Neuron (in vitro differentiated cells): Measurements from ENCODE around the gene TRPV5.

Source experiments
- H2AFZ ChIP-seq: one replicate; pipeline ENCODE4 v1.6.1; 2013; ENCODE audit warnings: low read depth, mild to moderate bottlenecking, inconsistent platforms, low read length, moderate library complexity
- H3K27me3 ChIP-seq: one replicate; pipeline ENCODE4 v1.6.1; 2013; ENCODE audit warnings: low read length; ENCODE audit not compliant: insufficient read depth
- H3K36me3 ChIP-seq: one replicate; pipeline ENCODE4 v1.6.1; 2013; ENCODE audit warnings: low read length; ENCODE audit not compliant: insufficient read depth
- H3K4me1 ChIP-seq: one replicate; pipeline ENCODE4 v1.6.1; 2013; ENCODE audit warnings: low read length; ENCODE audit not compliant: insufficient read depth
- H3K4me3 ChIP-seq: 2 replicates; pipeline ENCODE4 v1.5.1; 2013; ENCODE audit warnings: mild to moderate bottlenecking, low read length, moderate library complexity
- H3K9me3 ChIP-seq: one replicate; pipeline ENCODE4 v1.6.1; 2013; ENCODE audit warnings: low read length

The TRPV5 gene

GRCh38 chr7:142956951-142957623, 23.5 kb upstream of the TRPV5 start:
- Histone ChIP-seq H3K36me3 (no peaks in the 10 kb centered on the region), H3K4me3 (no peak overlapping the region), H2AFZ (no peak overlapping the region), H3K9me3 (no peaks in the 10 kb centered on the region), H3K4me1 (no peaks in the 10 kb centered on the region), H3K27me3 (no peaks in the 10 kb centered on the region)

GRCh38 chr7:142954680-142955268, 21.2 kb upstream of the TRPV5 start:
- Histone ChIP-seq H2AFZ (no peak overlapping the region), H3K4me1 (no peaks in the 10 kb centered on the region), H3K27me3 (no peaks in the 10 kb centered on the region), H3K36me3 (no peaks in the 10 kb centered on the region), H3K9me3 (no peaks in the 10 kb centered on the region), H3K4me3 (no peak overlapping the region)

- no peaks in the 10 kb centered on the region for H3K4me1 ChIP-seq
- H3K9me3 ChIP-seq, result no peaks in the 10 kb centered on the region
- no peak overlapping the region for H3K4me3 ChIP-seq
- no peaks in the 10 kb centered on the region for H3K27me3 ChIP-seq
- no peaks in the 10 kb centered on the region for H3K36me3 ChIP-seq
- H2AFZ ChIP-seq, result no peak overlapping the region
These were observed 16.7 kb upstream of the TRPV5 start for GRCh38 chr7:142950235-142950634.

GRCh38 chr7:142948603-142949002, 15.1 kb upstream of the TRPV5 start:
- H3K9me3 ChIP-seq, result no peaks in the 10 kb centered on the region
- no peak overlapping the region for H3K4me3 ChIP-seq
- H2AFZ ChIP-seq, result no peak overlapping the region
- no peaks in the 10 kb centered on the region for H3K36me3 ChIP-seq
- no peaks in the 10 kb centered on the region for H3K27me3 ChIP-seq
- H3K4me1 ChIP-seq, result no peaks in the 10 kb centered on the region

- Histone ChIP-seq H3K36me3 (no peaks in the 10 kb centered on the region), H2AFZ (no peak overlapping the region), H3K4me3 (no peak overlapping the region), H3K9me3 (no peaks in the 10 kb centered on the region), H3K27me3 (no peaks in the 10 kb centered on the region), H3K4me1 (no peaks in the 10 kb centered on the region)
These were observed 11.5 kb upstream of the TRPV5 start for GRCh38 chr7:142945001-142945400.

- Histone ChIP-seq H3K9me3 (no peaks in the 10 kb centered on the region), H3K4me1 (no peaks in the 10 kb centered on the region), H3K27me3 (no peaks in the 10 kb centered on the region), H3K4me3 (no peak overlapping the region), H3K36me3 (no peaks in the 10 kb centered on the region), H2AFZ (no peak overlapping the region)
These were observed 10.2 kb upstream of the TRPV5 start for GRCh38 chr7:142943706-142944268.

- no peaks in the 10 kb centered on the region for H3K9me3 ChIP-seq
- H3K36me3 ChIP-seq, result no peaks in the 10 kb centered on the region
- no peak overlapping the region for H2AFZ ChIP-seq
- no peak overlapping the region for H3K4me3 ChIP-seq
- H3K27me3 ChIP-seq, result no peaks in the 10 kb centered on the region
- H3K4me1 ChIP-seq, result no peaks in the 10 kb centered on the region
These were observed 9.2 kb upstream of the TRPV5 start for GRCh38 chr7:142942746-142943145.

- H3K27me3 ChIP-seq, result no peaks in the 10 kb centered on the region
- no peak overlapping the region for H3K4me3 ChIP-seq
- no peak overlapping the region for H2AFZ ChIP-seq
- H3K4me1 ChIP-seq, result no peaks in the 10 kb centered on the region
- H3K36me3 ChIP-seq, result no peaks in the 10 kb centered on the region
- no peaks in the 10 kb centered on the region for H3K9me3 ChIP-seq
These were observed 8.0 kb upstream of the TRPV5 start for GRCh38 chr7:142941541-142941940.

GRCh38 chr7:142940966-142941535, 7.5 kb upstream of the TRPV5 start:
- H3K36me3 ChIP-seq, result no peaks in the 10 kb centered on the region
- no peaks in the 10 kb centered on the region for H3K4me1 ChIP-seq
- no peak overlapping the region for H2AFZ ChIP-seq
- no peaks in the 10 kb centered on the region for H3K27me3 ChIP-seq
- H3K9me3 ChIP-seq, result no peaks in the 10 kb centered on the region
- no peak overlapping the region for H3K4me3 ChIP-seq

- H2AFZ ChIP-seq, result no peak within 1 kb of the TSS
- H3K36me3 ChIP-seq, result no peaks in the 10 kb centered on the region
- H3K4me3 ChIP-seq, result no peak within 1 kb of the TSS
- H3K4me1 ChIP-seq, result no peaks in the 10 kb centered on the region
- H3K27me3 ChIP-seq, result no peaks in the 10 kb centered on the region
- no peaks in the 10 kb centered on the region for H3K9me3 ChIP-seq
These were observed 5.8 kb upstream of the TRPV5 start, which contains the start of gene LLCFC1 for GRCh38 chr7:142939226-142939910. Gene LLCFC1, plus strand, starts transcription at chr7:142939484. Its CDS starts 138 bp downstream, at chr7:142939622.

GRCh38 chr7:142938611-142939010, 5.1 kb upstream of the TRPV5 start:
- H3K4me3 ChIP-seq, result no peak overlapping the region
- H3K36me3 ChIP-seq, result no peaks in the 10 kb centered on the region
- H3K4me1 ChIP-seq, result no peaks in the 10 kb centered on the region
- H2AFZ ChIP-seq, result no peak overlapping the region
- H3K27me3 ChIP-seq, result no peaks in the 10 kb centered on the region
- no peaks in the 10 kb centered on the region for H3K9me3 ChIP-seq

GRCh38 chr7:142935941-142936565, 2.5 kb upstream of the TRPV5 start:
- H2AFZ ChIP-seq, result no peak overlapping the region
- no peaks in the 10 kb centered on the region for H3K9me3 ChIP-seq
- no peak overlapping the region for H3K4me3 ChIP-seq
- no peaks in the 10 kb centered on the region for H3K27me3 ChIP-seq
- no peaks in the 10 kb centered on the region for H3K36me3 ChIP-seq
- H3K4me1 ChIP-seq, result no peaks in the 10 kb centered on the region

- no peaks in the 10 kb centered on the region for H3K27me3 ChIP-seq
- no peaks in the 10 kb centered on the region for H3K36me3 ChIP-seq
- no peaks in the 10 kb centered on the region for H3K9me3 ChIP-seq
- no peak overlapping the region for H3K4me3 ChIP-seq
- H3K4me1 ChIP-seq, result no peaks in the 10 kb centered on the region
- no peak overlapping the region for H2AFZ ChIP-seq
These were observed 510 bp upstream of the TRPV5 start for GRCh38 chr7:142934056-142934455.
